Endothelial cell of umbilical vein (primary cell): Measurements from ENCODE around the gene H1-8. TPM values are rescaled to one million over a fixed set of nuclear protein-coding genes. Genes with fewer than 3 reads are reported as not detected.

ENCODE experiments used
- BruUV-seq: library from RNA; stranded (reverse); fragments of 400-500 nt; replicated peaks from 2 replicates; lab custom pipeline; 2021; lab: Mats Ljungman, UMichigan
- CTCF ChIA-PET: fragments of 300-600, 350-600 bp; sonication (Branson Sonifier 250); formaldehyde crosslinking; loops from one replicate; lab custom pipeline; 2021; ENCODE audit warnings: antibody characterized with exemption, inconsistent platforms; lab: Charles Lee
- POLR2A ChIA-PET: fragments of 300-600, 350-600 bp; sonication (Branson Sonifier 250); formaldehyde crosslinking; loops from one replicate; lab custom pipeline; 2021; ENCODE audit warnings: antibody characterized with exemption, inconsistent platforms; lab: Charles Lee
- DNase-seq: peaks from one replicate; pipeline ENCODE4 v3.0.0-alpha.2; 2011; ENCODE audit warnings: low read depth, low spot score
- FAIRE-seq: peaks from 2 replicates; lab custom pipeline; 2011; peaks lifted over from hg19 to GRCh38; lab: Jason Lieb, UNC
- H2AFZ ChIP-seq: 2 replicates; pipeline ENCODE4 v1.6.0; 2012; ENCODE audit warnings: low read depth, low read length, control low read depth, inconsistent platforms
- H3K27ac ChIP-seq: 2 replicates; pipeline ENCODE4 v1.5.1; 2011; ENCODE audit warnings: low read depth, mild to moderate bottlenecking, control low read depth, low read length, moderate library complexity; ENCODE audit not compliant: insufficient read depth
- H3K27me3 ChIP-seq, 2 experiments: 2 replicates each; pipeline versions ENCODE4 v1.6.0 to v1.6.1; 2011; ENCODE audit warnings: low read length in 2 of 2, mixed read lengths in 1 of 2; ENCODE audit not compliant: control insufficient read depth in 2 of 2, insufficient read depth in 2 of 2
- H3K36me3 ChIP-seq, 2 experiments: 2 replicates in 1 of 2; 3 replicates in 1 of 2; pipeline ENCODE4 v1.5.1; 2011; ENCODE audit warnings: low read length in 2 of 2, mild to moderate bottlenecking in 1 of 2, moderate library complexity in 1 of 2; ENCODE audit not compliant: control insufficient read depth in 2 of 2, insufficient read depth in 2 of 2; ENCODE audit errors: extremely low read depth in 1 of 2
- H3K4me1 ChIP-seq: 3 replicates; pipeline ENCODE4 v1.5.1; 2011; ENCODE audit warnings: mild to moderate bottlenecking, low read length; ENCODE audit not compliant: control insufficient read depth, insufficient read depth; ENCODE audit errors: extremely low read depth
- H3K4me2 ChIP-seq: 2 replicates; pipeline ENCODE4 v1.6.1; 2011; ENCODE audit warnings: low read length, control low read depth, mixed read lengths; ENCODE audit not compliant: insufficient read depth
- H3K4me3 ChIP-seq, 3 experiments: fragments of 200-600 bp in 1 of 3; sonication (generic), shearing (Covaris generic) in 1 of 3; replicated peaks in 1 of 3; 2 replicates each; pipeline ENCODE4 v1.5.1; 2011 to 2016; ENCODE audit warnings: control low read depth in 3 of 3, low read length in 3 of 3, mild to moderate bottlenecking in 2 of 3, inconsistent platforms in 1 of 3, low read depth in 1 of 3, moderate library complexity in 1 of 3; ENCODE audit not compliant: insufficient read depth in 1 of 3
- H3K79me2 ChIP-seq: 2 replicates; pipeline ENCODE4 v1.6.0; 2012; ENCODE audit warnings: low read length, inconsistent platforms; ENCODE audit not compliant: control insufficient read depth, insufficient read depth
- H3K9ac ChIP-seq: replicated peaks from 2 replicates; pipeline ENCODE3; 2011; ENCODE audit warnings: low read length, control low read depth; ENCODE audit not compliant: insufficient read depth; ENCODE audit errors: extremely low read depth
- H3K9me1 ChIP-seq: replicated peaks from 3 replicates; pipeline ENCODE4 v1.6.0; 2011; ENCODE audit warnings: mild to moderate bottlenecking, low read length; ENCODE audit not compliant: control insufficient read depth, insufficient read depth; ENCODE audit errors: extremely low read depth
- H3K9me3 ChIP-seq: replicated peaks from 2 replicates; pipeline ENCODE4 v1.5.1; 2012; ENCODE audit warnings: low read length, inconsistent platforms; ENCODE audit not compliant: control insufficient read depth, insufficient read depth
- H4K20me1 ChIP-seq: replicated peaks from 2 replicates; pipeline ENCODE3; 2011; ENCODE audit warnings: mild to moderate bottlenecking, low read length; ENCODE audit not compliant: control insufficient read depth, insufficient read depth; ENCODE audit errors: extremely low read depth
- CTCF ChIP-seq, 2 donors: IDR thresholded peaks; 1 replicate in 1 of 2; 2 replicates in 1 of 2; pipeline ENCODE4 v1.5.1; 2011; ENCODE audit warnings: low read length in 2 of 2, mild to moderate bottlenecking in 2 of 2, moderate library complexity in 2 of 2, control low read depth in 1 of 2, inconsistent platforms in 1 of 2, low read depth in 1 of 2; ENCODE audit not compliant: insufficient read depth in 1 of 2; ENCODE audit errors: extremely low read depth in 1 of 2
- EZH2 ChIP-seq: IDR thresholded peaks from 2 replicates; pipeline ENCODE4 v1.6.1; 2012; ENCODE audit warnings: borderline replicate concordance, low read depth, mild to moderate bottlenecking, moderate library complexity, low read length, inconsistent platforms; ENCODE audit not compliant: severe bottlenecking
- FOS ChIP-seq: IDR thresholded peaks from 2 replicates; pipeline ENCODE4 v1.6.1; 2011; ENCODE audit warnings: mild to moderate bottlenecking, low read length, moderate library complexity, borderline replicate concordance; ENCODE audit not compliant: insufficient read depth
- GATA2 ChIP-seq: IDR thresholded peaks from 2 replicates; pipeline ENCODE4 v1.7.0; 2011; ENCODE audit warnings: low read depth, mild to moderate bottlenecking, moderate library complexity, mixed read lengths, low read length; ENCODE audit not compliant: insufficient read length, insufficient read depth
- JUN ChIP-seq: IDR thresholded peaks from 2 replicates; pipeline ENCODE4 v1.6.1; 2011; ENCODE audit warnings: borderline replicate concordance, low read depth; ENCODE audit not compliant: insufficient read length, insufficient read depth
- MYC ChIP-seq: IDR thresholded peaks from one replicate; pipeline ENCODE4 v1.6.1; 2011; ENCODE audit warnings: mild to moderate bottlenecking, low read depth, low read length
- POLR2A ChIP-seq: IDR thresholded peaks from 2 replicates; pipeline ENCODE4 v1.6.1; 2012; ENCODE audit warnings: low read depth, mild to moderate bottlenecking, control low read depth, low read length
- POLR2AphosphoS5 ChIP-seq: IDR thresholded peaks from 2 replicates; pipeline ENCODE4 v1.6.1; 2012; ENCODE audit warnings: low read depth, mild to moderate bottlenecking, control low read depth, low read length, moderate library complexity; ENCODE audit not compliant: insufficient read depth
- dilution Hi-C: fragments of 300-500 bp; cut with MboI; formaldehyde crosslinking; loops from one replicate; pipeline ENCODE4 v1.15.0; 2019; ENCODE audit warnings: low sequenced_read_pairs; ENCODE audit not compliant: extremely low pct_ligation_motif_present
- intact Hi-C: fragments of 100-400 bp; cut with micrococcal nuclease; formaldehyde crosslinking; loops from one replicate; pipeline ENCODE4 v1.10.0; 2022
- polyA plus RNA-seq, 4 experiments: library from polyadenylated mRNA; depleted of rRNA in 3 of 4; stranded (reverse) in 3 of 4; unstranded in 1 of 4; fragments of >200 nt; gene quantifications; 2 replicates each; pipeline versions ENCODE4 v1.2.1 to v1.2.3, GENCODE V29; 2011 to 2012; ENCODE audit warnings: missing spikeins in 1 of 4
- total RNA-seq: library from RNA; stranded (reverse); gene quantifications from 2 replicates; pipeline ENCODE4 v1.2.3, GENCODE V29; 2021
- TF ChIP-seq, protein P1 (sequence below): IDR thresholded peaks from 2 replicates; pipeline ENCODE4 v1.6.1; 2011; ENCODE audit not compliant: insufficient read depth, insufficient read length

Gene H1-8
- total and polyA plus RNA-seq, 2 donors (not counting 3 experiments of a cell fraction or from before 2014, with no cell fraction given), result not detected

DNA sequence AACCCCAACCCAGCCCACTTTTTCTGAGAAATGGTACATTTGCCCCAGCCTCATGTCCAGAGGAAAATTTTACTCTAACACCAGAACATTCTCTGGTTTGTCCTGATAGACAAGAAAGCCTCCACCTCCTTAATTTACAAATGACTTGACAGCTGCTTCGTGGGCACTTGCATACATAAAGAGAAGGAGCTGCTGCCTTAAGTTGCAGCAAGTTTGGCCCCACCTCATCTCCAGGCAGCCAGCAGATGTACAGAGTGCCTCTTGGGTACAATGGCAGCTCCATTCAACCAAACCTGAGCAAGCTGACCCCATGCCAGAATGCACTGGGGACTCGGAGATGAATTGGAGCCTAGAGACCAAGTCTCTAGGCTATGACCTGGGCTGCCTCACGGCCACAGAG, 6.2 kb upstream of the H1-8 start:
- Histone ChIP-seq H3K4me2 (no peak overlapping the region), H2AFZ (no peak overlapping the region), H3K4me1 (no peaks in the 10 kb centered on the region), H3K27me3 (no peaks in the 10 kb centered on the region), H3K36me3 (no peaks in the 10 kb centered on the region), H3K4me3 (no peak overlapping the region), H3K79me2 (no peaks in the 10 kb centered on the region), H4K20me1 (no peaks in the 10 kb centered on the region), H3K9me3 (no peaks in the 10 kb centered on the region), H3K27ac (no peak overlapping the region), H3K9ac (no peak overlapping the region), H3K9me1 (no peaks in the 10 kb centered on the region)
- ChIA-PET POLR2A (no interaction called here), CTCF (interaction anchor here (1.1 to 1.4 kb wide), 3 partner anchors 19 to 47 kb away, joined by 3 to 5 read pairs (median 3); no protein-coding TSS in a partner anchor)
- FAIRE-seq, result no peak
- dilution Hi-C loops, result no loop called here
- no peak for DNase-seq
- TF ChIP-seq POLR2AphosphoS5, result no peak
- TF ChIP-seq MYC, result no peak
- TF ChIP-seq EZH2, result no peak
- TF ChIP-seq GATA2, result no peak
- no peak for TF ChIP-seq POLR2A
- no peak for TF ChIP-seq JUN
- TF ChIP-seq, protein P1, sequence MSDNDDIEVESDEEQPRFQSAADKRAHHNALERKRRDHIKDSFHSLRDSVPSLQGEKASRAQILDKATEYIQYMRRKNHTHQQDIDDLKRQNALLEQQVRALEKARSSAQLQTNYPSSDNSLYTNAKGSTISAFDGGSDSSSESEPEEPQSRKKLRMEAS, result no peak
- TF ChIP-seq FOS, result no peak
- no peak for TF ChIP-seq CTCF (IDR thresholded peaks at IDR 0.05; ENCODE audit: extremely low read depth in 1 of 2, insufficient read depth in 1 of 2, low read depth in 1 of 2, low read length in 2 of 2)
- intact Hi-C loops, result no loop called here
- BruUV-seq, result no TSS peak
